B cell (primary cell): ENCODE measurements around the gene ENDOV. TPM values are rescaled to one million over a fixed set of nuclear protein-coding genes. Genes with fewer than 3 reads are reported as not detected.

Experiments
- ATAC-seq: fragments of 200-7000 bp; cut with Tn5 transposase; one replicate; pipeline ENCODE4 v1.10.0; 2021; ENCODE audit warnings: low read depth, mild to moderate bottlenecking, moderate number of reproducible peaks, moderate library complexity
- CTCF ChIA-PET: fragments of 350-600 bp; sonication (Branson Sonifier 250); formaldehyde crosslinking; loops from one replicate; lab custom pipeline; 2021; ENCODE audit warnings: antibody characterized with exemption, inconsistent platforms; lab: Charles Lee
- POLR2A ChIA-PET: fragments of 350-600 bp; sonication (Branson Sonifier 250); formaldehyde crosslinking; loops from one replicate; lab custom pipeline; 2021; ENCODE audit warnings: antibody characterized with exemption; lab: Charles Lee
- DNase-seq: peaks from one replicate; pipeline ENCODE4 v3.0.0; 2013
- H2AFZ ChIP-seq: 2 replicates; pipeline ENCODE4 v1.6.1; 2012; ENCODE audit warnings: mild to moderate bottlenecking, low read depth, low read length; ENCODE audit not compliant: insufficient read depth, poor library complexity, severe bottlenecking
- H3K27ac ChIP-seq, 2 donors: 1 replicate in 1 of 2; 2 replicates in 1 of 2; pipeline ENCODE4 v1.5.1; 2012 to 2013; ENCODE audit warnings: low read length in 2 of 2, mild to moderate bottlenecking in 2 of 2, moderate library complexity in 1 of 2
- H3K27me3 ChIP-seq, 4 experiments: fragments of 200-600 bp in 1 of 4; sonication (generic) in 1 of 4; replicated peaks in 1 of 4; 1 replicate in 2 of 4; 2 replicates in 2 of 4; pipeline versions ENCODE4 v1.6.1 to v1.7.0; 2013 to 2016; ENCODE audit warnings: low read length in 3 of 4, mild to moderate bottlenecking in 2 of 4, mixed read lengths in 1 of 4, moderate library complexity in 1 of 4; ENCODE audit not compliant: insufficient read depth in 4 of 4, control insufficient read depth in 3 of 4; ENCODE audit errors: control extremely low read depth in 1 of 4
- H3K36me3 ChIP-seq, 2 experiments: replicated peaks in 1 of 2; 1 replicate in 1 of 2; 2 replicates in 1 of 2; pipeline versions ENCODE4 v1.6.1 to v1.7.1; 2013; ENCODE audit warnings: low read length in 1 of 2; ENCODE audit not compliant: insufficient read depth in 2 of 2, control insufficient read depth in 1 of 2; ENCODE audit errors: control extremely low read depth in 1 of 2, extremely low read depth in 1 of 2
- H3K4me1 ChIP-seq, 2 donors: fragments of 200-600 bp in 1 of 2; sonication (generic) in 1 of 2; 1 replicate in 1 of 2; 2 replicates in 1 of 2; pipeline versions ENCODE4 v1.5.1 to v1.6.1; 2013 to 2017; ENCODE audit warnings: low read length in 2 of 2; ENCODE audit not compliant: control insufficient read depth in 2 of 2, insufficient read depth in 2 of 2
- H3K4me2 ChIP-seq: replicated peaks from 2 replicates; pipeline ENCODE3; 2012; ENCODE audit warnings: mild to moderate bottlenecking, low read depth, low read length; ENCODE audit not compliant: poor library complexity, severe bottlenecking
- H3K4me3 ChIP-seq, 5 experiments: fragments of 200-600 bp in 1 of 5; sonication (generic) in 1 of 5; 1 replicate in 3 of 5; 2 replicates in 2 of 5; pipeline versions ENCODE4 v1.5.1 to v1.7.0; 2011 to 2016; ENCODE audit warnings: low read length in 4 of 5, mild to moderate bottlenecking in 4 of 5, low read depth in 2 of 5, control low read depth in 1 of 5, moderate library complexity in 1 of 5; ENCODE audit not compliant: insufficient read depth in 1 of 5; ENCODE audit errors: control extremely low read depth in 1 of 5, extremely low read depth in 1 of 5
- H3K79me2 ChIP-seq: fragments of 200-600 bp; sonication (generic); one replicate; pipeline ENCODE4 v1.6.0; 2016; ENCODE audit warnings: low read length; ENCODE audit not compliant: control insufficient read depth, insufficient read depth
- H3K9ac ChIP-seq: fragments of 200-600 bp; sonication (generic); 2 replicates; pipeline ENCODE4 v1.6.1; 2017; ENCODE audit warnings: mild to moderate bottlenecking, low read length, moderate library complexity
- H3K9me3 ChIP-seq, 3 donors: one replicate each; pipeline versions ENCODE4 v1.6.1 to v1.7.1; 2013; ENCODE audit warnings: low read length in 2 of 3; ENCODE audit not compliant: control insufficient read depth in 2 of 3, insufficient read depth in 1 of 3; ENCODE audit errors: control extremely low read depth in 1 of 3
- H4K20me1 ChIP-seq: 2 replicates; pipeline ENCODE4 v1.6.0; 2012; ENCODE audit warnings: mild to moderate bottlenecking, low read length; ENCODE audit not compliant: insufficient read depth, control insufficient read depth, poor library complexity, severe bottlenecking
- H3K27ac Mint-ChIP-seq: one replicate; pipeline ENCODE4 v1.8.0; 2021; ENCODE audit warnings: mixed read lengths
- H3K27me3 Mint-ChIP-seq: one replicate; pipeline ENCODE4 v1.8.0; 2021; ENCODE audit warnings: mixed read lengths
- H3K4me1 Mint-ChIP-seq: one replicate; pipeline ENCODE4 v1.8.0; 2021; ENCODE audit warnings: mixed read lengths
- H3K4me3 Mint-ChIP-seq: one replicate; pipeline ENCODE4 v1.8.0; 2021; ENCODE audit warnings: mixed read lengths
- H3K9me3 Mint-ChIP-seq: one replicate; pipeline ENCODE4 v1.8.0; 2022; ENCODE audit warnings: mixed read lengths; ENCODE audit not compliant: insufficient read depth
- EZH2 ChIP-seq: IDR thresholded peaks from 2 replicates; pipeline ENCODE4 v1.6.1; 2012; ENCODE audit warnings: borderline replicate concordance, low read depth, mild to moderate bottlenecking, moderate library complexity, low read length; ENCODE audit not compliant: insufficient read depth, poor library complexity, severe bottlenecking
- WGBS: methylation state at CpG from one replicate; pipeline ENCODE4 v1.1.5; 2013; ENCODE audit warnings: missing lambda C conversion rate; ENCODE audit not compliant: insufficient coverage; 5-methylcytosine and 5-hydroxymethylcytosine counted together
- intact Hi-C: fragments of 100-400 bp; cut with micrococcal nuclease; formaldehyde crosslinking; loops from one replicate; pipeline ENCODE4 v1.10.0; 2022
- polyA plus RNA-seq: library from polyadenylated mRNA; depleted of rRNA; stranded (reverse); fragments of >200 nt; gene quantifications from 2 replicates; pipeline ENCODE4 v1.2.3, GENCODE V29; 2012
- total RNA-seq, 2 donors: library from RNA; stranded (reverse); fragments of 120-200 nt in 1 of 2; gene quantifications; 1 replicate in 1 of 2; 2 replicates in 1 of 2; pipeline versions ENCODE4 v1.2.3 to v1.2.4, GENCODE V29; 2013 to 2022
- TF ChIP-seq, protein P1 (sequence below): fragments of 200-600 bp; IDR thresholded peaks from one replicate; pipeline ENCODE4 v1.8.0; 2022; ENCODE audit warnings: antibody characterized with exemption, mild to moderate bottlenecking

The ENDOV gene
- total and polyA plus RNA-seq, 2 donors (not counting 1 experiment from before 2014, with no cell fraction given) = 25.3 to 49.5 TPM

DNA sequence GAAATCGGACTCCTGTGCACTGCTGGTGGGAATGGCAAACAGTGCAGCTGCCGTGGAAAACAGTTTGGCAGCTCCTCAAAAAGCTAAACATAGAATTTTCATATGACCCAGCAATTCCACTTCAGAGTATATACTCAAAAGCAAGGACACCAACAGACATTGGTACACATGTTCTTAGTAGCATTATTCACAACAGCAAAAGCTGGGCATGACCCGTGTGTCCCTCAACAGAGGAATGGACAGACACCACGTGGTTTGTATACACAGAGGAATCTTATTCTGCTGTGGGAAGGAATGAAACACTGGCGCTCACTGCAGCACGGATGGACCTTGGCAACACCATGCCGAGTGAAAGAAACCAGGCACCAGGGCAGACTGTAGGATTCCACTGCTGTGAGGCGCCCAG is 45.5 kb downstream of the ENDOV start:
- DNase-seq (no peak), ATAC-seq (no peak)
- H2AFZ ChIP-seq = no peak overlapping the region
- no peak overlapping the region for H3K27ac Mint-ChIP-seq
- H4K20me1 ChIP-seq = no peaks in the 10 kb centered on the region
- peaks cover 5% of the 10 kb centered on the region for H3K4me1 Mint-ChIP-seq
- no peak for TF ChIP-seq EZH2
- no peaks in the 10 kb centered on the region for H3K9me3 ChIP-seq
- no peak overlapping the region for H3K4me3 Mint-ChIP-seq
- no peak overlapping the region for H3K4me2 ChIP-seq
- H3K27me3 Mint-ChIP-seq = peaks cover 47% of the 10 kb centered on the region
- H3K4me1 ChIP-seq = peaks cover 0 to 5% of the 10 kb centered on the region in 2 donors
- ChIA-PET CTCF (no interaction called here), POLR2A (interaction anchor here (0.6 kb wide), 1 partner anchor 496 kb away, joined by 3 read pairs; no protein-coding TSS in a partner anchor)
- no peak overlapping the region for H3K4me3 ChIP-seq
- H3K27me3 ChIP-seq = peaks cover 0 to 56% (median 1%) of the 10 kb centered on the region in 4 experiments
- no peaks in the 10 kb centered on the region for H3K36me3 ChIP-seq
- intact Hi-C loops = no loop called here
- no peak overlapping the region for H3K9ac ChIP-seq
- H3K9me3 Mint-ChIP-seq = no peaks in the 10 kb centered on the region
- WGBS = 88% methylated on average over 8 of the region's 8 CpGs
- no peak overlapping the region for H3K27ac ChIP-seq
- H3K79me2 ChIP-seq = no peaks in the 10 kb centered on the region

DNA sequence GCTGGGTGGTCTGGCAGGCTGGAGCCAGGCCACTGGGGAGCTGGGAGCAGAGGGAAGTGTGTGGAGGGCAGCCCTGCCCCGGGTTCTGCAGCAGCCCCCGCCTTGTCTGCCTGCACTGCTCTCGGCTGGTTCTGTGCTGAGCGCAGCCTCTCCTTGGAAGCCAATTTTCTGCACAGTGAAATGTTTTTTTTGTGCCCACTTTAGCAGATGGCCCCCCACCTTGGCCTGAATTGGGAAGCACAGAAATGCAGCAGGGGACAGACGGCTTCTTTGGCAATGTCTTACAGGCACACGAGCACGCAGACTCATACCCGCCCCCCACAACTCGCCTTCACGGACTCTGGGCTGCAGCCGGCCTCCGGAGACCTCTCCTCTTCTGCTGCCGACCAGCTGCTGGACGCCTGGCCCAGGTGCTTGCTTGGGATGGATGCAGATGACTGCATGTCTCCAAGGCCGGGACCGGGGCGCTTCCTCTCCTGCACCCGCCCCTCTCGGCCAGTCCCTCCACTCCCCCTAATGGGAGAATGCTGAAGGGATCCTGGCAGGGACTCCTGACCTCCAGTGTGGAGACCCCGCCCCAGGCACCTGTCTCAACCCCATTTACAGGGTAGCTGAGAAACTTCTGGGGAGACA is 46.7 kb downstream of the ENDOV start:
- ChIA-PET POLR2A (no interaction called here), CTCF (no interaction called here)
- no peaks in the 10 kb centered on the region for H3K4me1 Mint-ChIP-seq
- intact Hi-C loops = no loop called here
- TF ChIP-seq, protein P1, sequence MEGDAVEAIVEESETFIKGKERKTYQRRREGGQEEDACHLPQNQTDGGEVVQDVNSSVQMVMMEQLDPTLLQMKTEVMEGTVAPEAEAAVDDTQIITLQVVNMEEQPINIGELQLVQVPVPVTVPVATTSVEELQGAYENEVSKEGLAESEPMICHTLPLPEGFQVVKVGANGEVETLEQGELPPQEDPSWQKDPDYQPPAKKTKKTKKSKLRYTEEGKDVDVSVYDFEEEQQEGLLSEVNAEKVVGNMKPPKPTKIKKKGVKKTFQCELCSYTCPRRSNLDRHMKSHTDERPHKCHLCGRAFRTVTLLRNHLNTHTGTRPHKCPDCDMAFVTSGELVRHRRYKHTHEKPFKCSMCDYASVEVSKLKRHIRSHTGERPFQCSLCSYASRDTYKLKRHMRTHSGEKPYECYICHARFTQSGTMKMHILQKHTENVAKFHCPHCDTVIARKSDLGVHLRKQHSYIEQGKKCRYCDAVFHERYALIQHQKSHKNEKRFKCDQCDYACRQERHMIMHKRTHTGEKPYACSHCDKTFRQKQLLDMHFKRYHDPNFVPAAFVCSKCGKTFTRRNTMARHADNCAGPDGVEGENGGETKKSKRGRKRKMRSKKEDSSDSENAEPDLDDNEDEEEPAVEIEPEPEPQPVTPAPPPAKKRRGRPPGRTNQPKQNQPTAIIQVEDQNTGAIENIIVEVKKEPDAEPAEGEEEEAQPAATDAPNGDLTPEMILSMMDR = no peak
- TF ChIP-seq EZH2 = no peak
- Histone ChIP-seq H3K9ac (no peak overlapping the region), H3K27ac (no peak overlapping the region), H3K36me3 (no peaks in the 10 kb centered on the region), H3K9me3 (peaks cover 0 to 3% (median 0%) of the 10 kb centered on the region in 3 donors), H3K4me1 (no peaks in the 10 kb centered on the region), H3K27me3 (peaks cover 0 to 64% (median 4%) of the 10 kb centered on the region in 4 experiments), H3K79me2 (no peaks in the 10 kb centered on the region), H3K4me2 (no peak overlapping the region), H4K20me1 (no peaks in the 10 kb centered on the region), H2AFZ (no peak overlapping the region), H3K4me3 (no peak overlapping the region)
- ATAC-seq = no peak
- WGBS = 79% methylated on average over 19 of the region's 20 CpGs
- DNase-seq = no peak
- no peaks in the 10 kb centered on the region for H3K9me3 Mint-ChIP-seq
- no peak overlapping the region for H3K27ac Mint-ChIP-seq
- peaks cover 50% of the 10 kb centered on the region for H3K27me3 Mint-ChIP-seq
- H3K4me3 Mint-ChIP-seq = no peak overlapping the region
